ENCODE measurements around the gene APH1A. TPM values are rescaled to one million over a fixed set of nuclear protein-coding genes. Genes with fewer than 3 reads are reported as not detected.
A peak's percentile ranks its signal among the peaks of the same experiment; 100 is the strongest.

APH1A gene
- total and polyA plus RNA-seq, 9 of the 15 experiments (the other 6 are each of a cell fraction or from before 2014, with no cell fraction given), result 5.6 to 123 (median 77.0) TPM

DNA sequence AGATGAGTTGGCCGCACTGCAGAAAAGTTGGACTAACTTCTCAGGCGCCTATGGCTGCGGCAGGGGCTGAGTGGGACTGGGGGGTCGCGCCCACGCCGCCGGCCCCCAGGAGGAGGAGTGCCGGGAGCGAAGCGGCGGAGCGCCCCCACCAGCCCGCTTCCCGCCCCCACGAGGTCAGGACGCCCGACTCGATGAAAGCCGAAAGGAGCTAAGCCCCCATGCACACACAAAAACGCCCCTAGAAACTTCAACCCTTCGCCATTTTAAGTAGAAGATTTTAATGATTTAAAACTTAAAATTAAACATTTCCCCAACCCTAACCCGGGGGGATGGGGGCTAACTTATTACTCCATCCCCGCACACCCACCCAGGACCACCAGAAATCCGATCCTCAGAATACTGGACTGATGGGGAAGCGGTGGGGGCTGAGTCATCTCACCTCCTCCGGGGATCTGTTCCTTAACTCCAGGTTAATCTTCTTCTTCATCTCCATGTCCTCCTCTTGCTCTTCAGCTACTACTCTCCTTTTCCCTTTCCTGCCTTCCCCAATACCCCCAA lies 33.4 kb downstream of the APH1A start (continued):
- no peak for TF ChIP-seq BRCA1 (IDR thresholded peaks at IDR 0.05)
- TF ChIP-seq BRCA1 (CRISPR knock-in tag; IDR thresholded peaks at IDR 0.05), result no peak
- peak; percentile 28; the same call in 1 of the 2 replicates for TF ChIP-seq MYC (IDR thresholded peaks at IDR 0.05; ENCODE audit: low read depth, low read length)
- no peak for TF ChIP-seq MYC (CRISPR knock-in tag; IDR thresholded peaks at IDR 0.05; ENCODE audit: borderline replicate concordance, low read depth)
- TF ChIP-seq, protein P1, sequence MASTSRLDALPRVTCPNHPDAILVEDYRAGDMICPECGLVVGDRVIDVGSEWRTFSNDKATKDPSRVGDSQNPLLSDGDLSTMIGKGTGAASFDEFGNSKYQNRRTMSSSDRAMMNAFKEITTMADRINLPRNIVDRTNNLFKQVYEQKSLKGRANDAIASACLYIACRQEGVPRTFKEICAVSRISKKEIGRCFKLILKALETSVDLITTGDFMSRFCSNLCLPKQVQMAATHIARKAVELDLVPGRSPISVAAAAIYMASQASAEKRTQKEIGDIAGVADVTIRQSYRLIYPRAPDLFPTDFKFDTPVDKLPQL (IDR thresholded peaks at IDR 0.05; ENCODE audit: extremely low read depth, insufficient read length), result no peak
- 0 out of 2 replicates have a peak, but pooled peaks have one; percentile 29 for TF ChIP-seq ZBTB17 (CRISPR knock-in tag; IDR thresholded peaks at IDR 0.05)
- TF ChIP-seq ZBTB7A (IDR thresholded peaks at IDR 0.05; ENCODE audit: borderline replicate concordance, control insufficient read depth, low read depth, low read length), result peak; percentile 99
- TF ChIP-seq, protein P2, sequence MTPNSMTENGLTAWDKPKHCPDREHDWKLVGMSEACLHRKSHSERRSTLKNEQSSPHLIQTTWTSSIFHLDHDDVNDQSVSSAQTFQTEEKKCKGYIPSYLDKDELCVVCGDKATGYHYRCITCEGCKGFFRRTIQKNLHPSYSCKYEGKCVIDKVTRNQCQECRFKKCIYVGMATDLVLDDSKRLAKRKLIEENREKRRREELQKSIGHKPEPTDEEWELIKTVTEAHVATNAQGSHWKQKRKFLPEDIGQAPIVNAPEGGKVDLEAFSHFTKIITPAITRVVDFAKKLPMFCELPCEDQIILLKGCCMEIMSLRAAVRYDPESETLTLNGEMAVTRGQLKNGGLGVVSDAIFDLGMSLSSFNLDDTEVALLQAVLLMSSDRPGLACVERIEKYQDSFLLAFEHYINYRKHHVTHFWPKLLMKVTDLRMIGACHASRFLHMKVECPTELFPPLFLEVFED (CRISPR knock-in tag; conservative IDR thresholded peaks at IDR 0.05), result no peak
- no peak for TF ChIP-seq RFX1 (IDR thresholded peaks at IDR 0.05)
- peak; percentile 72; the same call in 1 of the 2 replicates for TF ChIP-seq FOSL1 (tag; conservative IDR thresholded peaks at IDR 0.05)
- TF ChIP-seq, protein P3, sequence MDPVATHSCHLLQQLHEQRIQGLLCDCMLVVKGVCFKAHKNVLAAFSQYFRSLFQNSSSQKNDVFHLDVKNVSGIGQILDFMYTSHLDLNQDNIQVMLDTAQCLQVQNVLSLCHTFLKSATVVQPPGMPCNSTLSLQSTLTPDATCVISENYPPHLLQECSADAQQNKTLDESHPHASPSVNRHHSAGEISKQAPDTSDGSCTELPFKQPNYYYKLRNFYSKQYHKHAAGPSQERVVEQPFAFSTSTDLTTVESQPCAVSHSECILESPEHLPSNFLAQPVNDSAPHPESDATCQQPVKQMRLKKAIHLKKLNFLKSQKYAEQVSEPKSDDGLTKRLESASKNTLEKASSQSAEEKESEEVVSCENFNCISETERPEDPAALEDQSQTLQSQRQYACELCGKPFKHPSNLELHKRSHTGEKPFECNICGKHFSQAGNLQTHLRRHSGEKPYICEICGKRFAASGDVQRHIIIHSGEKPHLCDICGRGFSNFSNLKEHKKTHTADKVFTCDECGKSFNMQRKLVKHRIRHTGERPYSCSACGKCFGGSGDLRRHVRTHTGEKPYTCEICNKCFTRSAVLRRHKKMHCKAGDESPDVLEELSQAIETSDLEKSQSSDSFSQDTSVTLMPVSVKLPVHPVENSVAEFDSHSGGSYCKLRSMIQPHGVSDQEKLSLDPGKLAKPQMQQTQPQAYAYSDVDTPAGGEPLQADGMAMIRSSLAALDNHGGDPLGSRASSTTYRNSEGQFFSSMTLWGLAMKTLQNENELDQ (CRISPR knock-in tag; IDR thresholded peaks at IDR 0.05; ENCODE audit: borderline replicate concordance), result no peak
- TF ChIP-seq SMARCA4 (IDR thresholded peaks at IDR 0.05), result 0 out of 2 replicates have a peak, but pooled peaks have one; percentile 7
- 0 out of 2 replicates have a peak, but pooled peaks have one; percentile 3 for TF ChIP-seq C11orf30 (IDR thresholded peaks at IDR 0.05; ENCODE audit: low read depth)
- TF ChIP-seq ZNF764 (CRISPR knock-in tag; IDR thresholded peaks at IDR 0.05; ENCODE audit: low read depth), result no peak
- TF ChIP-seq, protein P4, sequence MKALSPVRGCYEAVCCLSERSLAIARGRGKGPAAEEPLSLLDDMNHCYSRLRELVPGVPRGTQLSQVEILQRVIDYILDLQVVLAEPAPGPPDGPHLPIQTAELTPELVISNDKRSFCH (CRISPR knock-in tag; IDR thresholded peaks at IDR 0.05), result no peak
- TF ChIP-seq, protein P4 (tag; IDR thresholded peaks at IDR 0.05), result no peak
- TF ChIP-seq LARP7 (IDR thresholded peaks at IDR 0.05), result no peak
- no peak for TF ChIP-seq GABPB1 (CRISPR knock-in tag; IDR thresholded peaks at IDR 0.05)
- no peak for TF ChIP-seq FOXA1 (IDR thresholded peaks at IDR 0.05; ENCODE audit: borderline replicate concordance)
- TF ChIP-seq ZNF347 (CRISPR knock-in tag; IDR thresholded peaks at IDR 0.05; ENCODE audit: low read depth), result no peak
- TF ChIP-seq, protein P5, sequence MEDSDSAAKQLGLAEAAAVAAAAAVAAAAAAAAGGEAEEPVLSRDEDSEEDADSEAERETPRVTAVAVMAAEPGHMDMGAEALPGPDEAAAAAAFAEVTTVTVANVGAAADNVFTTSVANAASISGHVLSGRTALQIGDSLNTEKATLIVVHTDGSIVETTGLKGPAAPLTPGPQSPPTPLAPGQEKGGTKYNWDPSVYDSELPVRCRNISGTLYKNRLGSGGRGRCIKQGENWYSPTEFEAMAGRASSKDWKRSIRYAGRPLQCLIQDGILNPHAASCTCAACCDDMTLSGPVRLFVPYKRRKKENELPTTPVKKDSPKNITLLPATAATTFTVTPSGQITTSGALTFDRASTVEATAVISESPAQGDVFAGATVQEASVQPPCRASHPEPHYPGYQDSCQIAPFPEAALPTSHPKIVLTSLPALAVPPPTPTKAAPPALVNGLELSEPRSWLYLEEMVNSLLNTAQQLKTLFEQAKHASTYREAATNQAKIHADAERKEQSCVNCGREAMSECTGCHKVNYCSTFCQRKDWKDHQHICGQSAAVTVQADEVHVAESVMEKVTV (CRISPR knock-in tag; IDR thresholded peaks at IDR 0.05), result no peak
- no peak for TF ChIP-seq SIRT6 (IDR thresholded peaks at IDR 0.05; ENCODE audit: low read depth, low read length)
- no peak for TF ChIP-seq KLF16 (IDR thresholded peaks at IDR 0.05)
- TF ChIP-seq TSC22D4 (tag; IDR thresholded peaks at IDR 0.05), result no peak
- no peak for TF ChIP-seq E2F3 (CRISPR knock-in tag; IDR thresholded peaks at IDR 0.05)

All from K562 (cell line).